Measurements from ENCODE around the gene PIK3R4.
A peak's percentile ranks its signal among the peaks of the same experiment; 100 is the strongest.

The PIK3R4 gene

GRCh38 chr3:130746246-130747039 is at the start of gene PIK3R4:
Gene PIK3R4 (minus strand): TSS chr3:130746829. CDS start chr3:130745218, 1,611 bp downstream.
- peak; percentile 95 for DNase-seq

DNA sequence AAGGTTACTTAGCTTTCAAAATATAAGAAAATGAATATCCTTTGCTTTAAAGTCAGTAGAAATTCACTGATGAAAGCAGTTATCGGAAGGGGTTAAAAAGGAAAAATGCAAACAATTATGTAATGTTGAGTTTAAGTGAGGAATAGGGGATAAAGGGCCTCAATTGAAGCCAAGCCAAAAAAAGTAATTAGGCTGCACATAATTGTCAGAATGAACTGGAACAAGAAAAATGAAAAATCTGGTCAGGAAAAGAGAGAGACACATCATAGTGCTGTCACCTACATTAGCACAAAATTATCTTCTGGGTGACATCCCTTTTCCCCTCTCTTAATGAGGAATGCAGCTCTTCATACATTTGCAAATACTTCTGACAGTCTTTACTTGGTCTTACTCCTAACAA is 48.8 kb upstream of the PIK3R4 start:
- DNase-seq: no peak

DNA sequence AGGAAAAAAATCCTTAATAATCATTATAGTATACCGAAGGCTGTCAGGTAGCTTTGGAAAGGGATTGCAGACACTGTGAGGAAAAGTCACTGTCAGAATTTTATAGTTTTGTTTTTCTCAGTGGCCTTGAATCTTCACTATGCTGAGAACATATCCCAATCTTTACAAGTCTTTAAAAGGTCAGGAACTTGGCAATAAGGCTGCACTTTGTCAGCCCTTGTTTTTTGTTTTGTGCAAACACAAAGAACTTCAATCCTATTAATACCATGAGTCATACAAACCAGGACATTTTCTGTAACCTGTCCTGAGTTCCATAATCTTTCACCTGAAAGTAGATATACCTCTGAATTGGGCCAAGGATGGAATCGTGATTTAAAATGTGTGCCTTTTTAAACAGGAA is 45.6 kb upstream of the PIK3R4 start:
- DNase-seq: no peak

DNA sequence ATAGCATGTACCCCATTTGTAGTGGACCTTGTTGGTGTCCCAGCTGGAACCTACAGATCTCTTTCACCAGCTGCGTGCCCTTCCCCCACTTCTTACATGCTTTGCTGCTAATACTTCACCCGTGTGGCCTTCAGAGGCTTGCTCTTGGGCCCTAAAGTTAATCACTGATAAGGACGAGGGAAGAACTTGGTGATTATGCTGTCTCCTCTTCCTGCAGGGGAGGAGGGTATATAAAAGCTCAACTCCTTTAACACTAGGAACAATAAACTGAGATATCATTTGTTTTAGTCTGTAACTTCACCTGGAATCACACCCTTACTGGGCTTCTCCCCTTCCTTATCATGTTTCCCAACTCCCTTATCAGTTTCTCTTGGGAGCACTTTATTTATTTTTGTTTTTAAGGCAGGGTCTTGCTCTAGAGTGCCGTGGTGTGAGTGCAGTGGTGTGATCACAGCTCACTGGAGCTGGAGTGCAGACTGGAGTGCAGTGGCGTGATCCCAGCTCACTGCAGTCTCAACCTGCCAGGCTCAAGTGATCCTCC is 43.2 kb upstream of the PIK3R4 start:
- no peak for DNase-seq

- no peak for DNase-seq
These were observed 40.9 kb upstream of the PIK3R4 start for GRCh38 chr3:130787422-130788068.

DNA sequence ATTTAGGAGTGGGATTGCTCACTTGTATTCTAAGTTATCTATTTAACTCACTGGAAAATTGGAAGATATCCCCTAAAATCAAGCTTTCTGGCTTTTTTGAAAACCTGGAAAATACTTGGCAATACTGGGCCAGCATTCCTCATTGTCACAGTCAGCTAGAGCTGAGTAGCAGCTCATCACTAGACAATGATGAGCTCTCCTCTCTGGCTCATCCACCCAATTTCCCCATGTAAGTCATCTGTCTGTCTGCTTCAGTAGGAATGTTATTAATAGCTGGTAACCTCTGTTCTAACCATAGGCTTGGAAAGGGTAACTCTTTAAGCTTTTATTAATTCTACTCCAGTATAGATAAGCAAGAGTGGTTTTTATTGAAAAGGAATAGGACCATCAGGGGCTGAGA is 39.7 kb upstream of the PIK3R4 start:
- DNase-seq: no peak

DNA sequence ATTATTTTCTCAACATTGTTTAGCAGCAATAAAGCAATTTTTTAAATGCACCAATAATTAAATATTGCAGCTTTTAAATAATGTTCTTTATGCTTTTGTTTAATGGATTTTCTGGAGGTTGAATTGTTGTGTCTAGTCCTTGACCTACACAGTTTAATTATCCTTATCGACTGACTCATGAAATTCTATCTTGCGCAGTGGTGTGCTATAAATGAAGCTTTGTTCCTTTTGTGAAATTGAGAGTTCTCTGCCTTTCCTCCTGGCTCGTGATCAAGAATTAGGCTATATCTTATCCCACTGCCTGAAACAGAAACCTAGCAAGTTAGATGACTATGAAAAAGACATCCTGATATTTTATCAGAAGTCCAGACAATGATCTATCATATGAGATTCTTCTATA is 37.0 kb upstream of the PIK3R4 start:
- DNase-seq: no peak

GRCh38 chr3:130779486-130779885 is 32.9 kb upstream of the PIK3R4 start:
- no peak for DNase-seq

GRCh38 chr3:130779031-130779430 is 32.4 kb upstream of the PIK3R4 start:
- no peak for DNase-seq

- no peak for DNase-seq
These were observed 26.7 kb upstream of the PIK3R4 start for GRCh38 chr3:130773366-130773765.

GRCh38 chr3:130772129-130772528 is 25.5 kb upstream of the PIK3R4 start:
- no peak for DNase-seq

DNA sequence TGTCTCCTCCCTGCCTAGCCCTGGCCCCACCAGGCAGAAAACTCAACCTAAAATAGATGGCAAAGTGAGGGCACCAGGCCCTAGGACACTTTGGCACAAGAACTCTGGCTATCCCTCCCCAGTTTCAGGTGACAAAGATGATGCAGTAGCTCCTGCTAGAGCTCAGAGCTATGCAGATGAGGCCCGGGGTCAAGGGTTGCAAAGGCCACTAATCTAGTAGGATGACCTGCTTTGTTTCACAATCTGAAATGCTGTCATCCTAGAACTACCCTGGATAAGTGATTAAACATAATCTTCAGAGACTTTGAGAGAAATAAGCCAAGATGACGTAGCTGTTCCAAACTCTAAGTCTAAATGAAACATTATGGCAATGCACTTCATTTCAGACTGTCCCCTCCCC is 24.0 kb upstream of the PIK3R4 start:
- no peak for DNase-seq

DNA sequence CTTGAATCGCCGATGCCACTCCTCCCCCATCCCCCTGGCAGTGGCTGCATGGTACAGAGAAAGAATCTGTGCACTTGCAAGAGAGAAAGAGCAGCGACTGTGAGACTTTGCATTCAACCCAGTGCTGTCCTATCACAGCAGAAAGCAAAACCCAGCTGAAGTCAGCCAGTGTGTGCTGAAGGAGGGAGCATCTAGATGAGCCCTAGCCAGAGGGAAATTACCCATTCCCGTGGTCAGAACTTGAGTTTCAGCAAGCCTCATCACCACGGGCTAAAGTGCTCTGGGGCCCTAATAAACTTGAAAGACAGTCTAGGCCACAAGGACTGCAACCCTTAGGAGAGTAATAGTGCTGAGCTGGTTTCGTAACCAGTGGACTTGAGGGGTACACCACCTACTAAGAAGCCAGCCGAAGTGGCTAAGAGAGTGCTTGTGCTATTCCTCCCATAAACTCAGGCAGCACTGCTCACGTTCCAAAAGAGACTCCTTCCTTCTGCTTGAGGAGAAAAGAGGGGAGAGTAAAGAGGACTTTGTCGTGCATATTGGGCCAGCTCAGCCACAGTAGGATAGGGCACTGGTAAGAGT is 15.2 kb upstream of the PIK3R4 start:
- no peak for DNase-seq

GRCh38 chr3:130760922-130761321 is 14.3 kb upstream of the PIK3R4 start:
- DNase-seq: no peak

- peak; percentile 25 to 38 for DNase-seq
These were observed 13.2 kb upstream of the PIK3R4 start for GRCh38 chr3:130759692-130760338.

DNA sequence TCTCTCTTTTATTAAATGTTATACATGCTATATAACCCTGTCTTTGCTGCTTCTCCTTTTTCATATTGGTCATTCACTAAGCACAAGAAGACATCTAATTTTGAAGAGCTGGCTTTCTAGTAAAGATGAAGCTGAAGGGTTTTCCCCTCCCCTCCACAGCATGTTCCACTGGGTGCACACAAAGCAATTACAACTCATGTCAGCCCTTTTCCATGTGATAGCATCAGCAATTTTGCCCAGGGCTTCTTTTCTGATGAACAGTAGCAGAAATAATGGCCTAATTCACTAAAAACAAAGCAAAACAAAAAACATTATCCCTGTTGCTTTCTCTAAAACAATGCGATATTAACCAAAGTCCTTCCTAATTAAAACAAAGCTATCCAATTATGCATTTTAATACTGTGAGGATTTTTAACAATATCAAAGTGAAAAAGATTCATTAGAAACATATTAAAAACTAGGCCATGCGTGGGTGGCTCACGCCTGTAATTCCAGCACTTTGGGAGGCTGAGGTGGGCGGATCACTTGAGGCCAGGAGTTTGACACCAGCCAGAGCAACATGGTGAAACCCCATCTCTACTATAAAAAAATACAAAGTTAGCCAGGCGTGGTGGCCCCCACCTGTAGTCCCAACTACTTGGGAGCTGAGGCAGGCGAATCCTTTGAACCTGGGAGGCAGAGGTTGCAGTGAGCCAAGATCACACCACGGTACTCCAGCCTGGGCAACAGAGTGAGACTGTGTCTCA is 12.2 kb upstream of the PIK3R4 start:
- DNase-seq: no peak

DNA sequence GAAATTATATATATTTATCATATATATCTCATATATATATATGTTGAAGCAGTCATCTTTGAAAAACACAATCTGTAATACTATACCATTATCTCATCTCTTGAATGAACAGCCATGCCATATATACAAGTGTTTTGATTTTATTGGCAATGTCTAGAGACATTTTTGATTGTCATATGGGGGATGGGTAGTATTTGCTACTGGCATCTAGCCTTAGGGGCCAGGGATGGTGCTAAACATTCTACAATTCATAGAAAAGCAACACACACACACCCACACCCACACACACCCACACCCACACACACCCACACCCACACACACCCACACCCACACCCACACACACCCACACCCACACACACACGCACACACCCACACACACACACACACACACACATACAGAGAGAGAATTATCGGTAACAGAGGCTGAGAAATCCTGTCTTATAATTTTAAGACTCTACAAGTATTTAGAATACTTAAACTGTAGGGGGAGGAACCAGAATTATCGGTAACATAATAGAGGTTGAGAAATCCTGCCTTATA is 11.1 kb upstream of the PIK3R4 start:
- no peak for DNase-seq

GRCh38 chr3:130755666-130756065 is 9.0 kb upstream of the PIK3R4 start:
- no peak for DNase-seq

DNA sequence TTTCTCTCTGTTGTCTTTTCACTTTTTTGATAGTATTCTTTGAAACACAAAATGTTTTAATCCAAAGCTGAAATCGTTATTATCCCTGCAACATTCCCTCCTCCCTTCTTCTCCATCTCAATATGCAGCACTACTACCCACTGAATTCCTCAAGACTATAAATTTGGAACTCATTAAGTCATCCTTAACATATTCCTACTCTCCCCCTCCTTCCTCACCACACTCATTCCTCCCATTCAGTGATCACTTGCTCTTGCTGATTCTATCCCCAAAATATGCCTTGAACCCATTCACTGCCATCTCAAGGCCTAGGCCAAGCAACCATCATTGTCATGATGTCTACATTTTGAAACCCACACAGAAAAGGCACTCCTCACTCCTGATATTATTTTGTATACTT is 2.4 kb upstream of the PIK3R4 start:
- DNase-seq: no peak

GRCh38 chr3:130748467-130748861 is 1.8 kb upstream of the PIK3R4 start:
- no peak for DNase-seq

DNA sequence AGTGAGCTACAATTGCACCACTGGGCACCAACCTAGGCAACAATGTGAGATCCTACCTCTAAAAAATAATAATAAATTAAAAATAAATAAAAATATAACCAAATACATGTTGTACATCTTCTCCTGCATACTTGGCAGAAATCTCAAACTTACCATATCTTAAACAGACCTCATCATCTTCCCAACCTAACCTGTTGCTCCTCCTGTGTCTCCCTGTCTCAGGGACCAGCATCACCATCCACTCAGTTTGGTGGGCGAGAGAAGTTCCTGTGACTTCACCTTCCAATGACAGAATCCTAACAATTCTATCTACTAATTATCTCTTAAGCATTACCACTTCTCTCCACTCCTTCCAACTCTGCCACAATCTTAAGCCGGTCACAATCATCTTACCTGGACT is 3.3 kb downstream of the PIK3R4 start:
- DNase-seq: no peak

- DNase-seq: no peak
These were observed 4.6 kb downstream of the PIK3R4 start for GRCh38 chr3:130741946-130742610.
